Measurements from ENCODE around the gene CDYL.

CDYL gene

GRCh38 chr6:4732691-4733315 is 43.4 kb upstream of the CDYL start:
- 0 out of 2 replicates have a peak overlapping the region, but pooled peaks have one; percentile 15 for H3K27ac ChIP-seq
- TF ChIP-seq CTCF (conservative IDR thresholded peaks at IDR 0.05) = no peak

GRCh38 chr6:4736371-4736873 is 39.8 kb upstream of the CDYL start:
- peak overlapping the region; percentile 59; the same call in 1 of the 2 replicates for H3K27ac ChIP-seq
- TF ChIP-seq CTCF (conservative IDR thresholded peaks at IDR 0.05) = no peak

- no peak overlapping the region for H3K27ac ChIP-seq
- TF ChIP-seq CTCF (conservative IDR thresholded peaks at IDR 0.05) = no peak
Measured at GRCh38 chr6:4740032-4740431, 36.2 kb upstream of the CDYL start.

GRCh38 chr6:4743062-4743461 is 33.1 kb upstream of the CDYL start:
- no peak overlapping the region for H3K27ac ChIP-seq
- TF ChIP-seq CTCF (conservative IDR thresholded peaks at IDR 0.05) = no peak

- H3K27ac ChIP-seq = no peak overlapping the region
- no peak for TF ChIP-seq CTCF (conservative IDR thresholded peaks at IDR 0.05)
Measured at GRCh38 chr6:4743926-4744325, 32.3 kb upstream of the CDYL start.

GRCh38 chr6:4747588-4747987 is 28.6 kb upstream of the CDYL start:
- TF ChIP-seq CTCF (conservative IDR thresholded peaks at IDR 0.05) = no peak
- H3K27ac ChIP-seq = no peak overlapping the region

- H3K27ac ChIP-seq = no peak overlapping the region
- no peak for TF ChIP-seq CTCF (conservative IDR thresholded peaks at IDR 0.05)
Measured at GRCh38 chr6:4751823-4752464, 24.3 kb upstream of the CDYL start.
